Left lung (tissue), 10 donors: ENCODE data around the gene SCTR. TPM values are rescaled to one million over a fixed set of nuclear protein-coding genes. Genes with fewer than 3 reads are reported as not detected.

Experiments
- ATAC-seq: fragments of 200-7000 bp; cut with Tn5 transposase; one replicate; pipeline ENCODE4 v1.9.1; 2020; ENCODE audit warnings: moderate library complexity
- DNase-seq, 4 donors: peaks; one replicate each; pipeline ENCODE4 v3.0.0-alpha.2; 2013 to 2020
- H3K27ac ChIP-seq, 2 donors: fragments of 200-600 bp; sonication (generic) in 1 of 2; one replicate each; pipeline versions ENCODE4 v1.5.0 to v1.8.0; 2020 to 2021
- H3K27me3 ChIP-seq, 2 donors: fragments of 200-600 bp; sonication (generic) in 1 of 2; one replicate each; pipeline versions ENCODE4 v1.5.0 to v1.8.0; 2020 to 2021
- H3K36me3 ChIP-seq, 2 donors: fragments of 200-600 bp; sonication (generic) in 1 of 2; one replicate each; pipeline versions ENCODE4 v1.5.0 to v1.8.0; 2020 to 2021
- H3K4me1 ChIP-seq, 2 donors: fragments of 200-600 bp; one replicate each; pipeline ENCODE4 v1.8.0; 2021
- H3K4me3 ChIP-seq, 2 donors: fragments of 200-600 bp; sonication (generic) in 1 of 2; one replicate each; pipeline versions ENCODE4 v1.5.0 to v1.8.0; 2020 to 2021; ENCODE audit warnings: mild to moderate bottlenecking in 1 of 2
- H3K9me3 ChIP-seq, 2 donors: fragments of 200-600 bp; sonication (generic) in 1 of 2; one replicate each; pipeline versions ENCODE4 v1.5.0 to v1.8.0; 2020 to 2021
- intact Hi-C, 2 donors: fragments of 100-400 bp; cut with DNase I; formaldehyde crosslinking; loops; one replicate each; pipeline versions ENCODE4 v1.11.2 to v1.14.2; 2022
- polyA plus RNA-seq, 6 donors: library from polyadenylated mRNA; unstranded; fragments of 120-200 nt; gene quantifications; one replicate each; pipeline ENCODE4 v1.2.1, GENCODE V29; 2013; ENCODE audit not compliant: insufficient read length in 6 of 6
- total RNA-seq, 2 donors: library from RNA; stranded (reverse); fragmentation: NEBNext Ultra II Directional; extraction: Animal tissue kit (Norgen Biotek cat#: 25700); gene quantifications; one replicate each; pipeline ENCODE4 v1.2.1, GENCODE V29; 2021
- TF ChIP-seq, protein P1 (sequence below), 2 donors: fragments of 200-600 bp; sonication (generic) in 1 of 2; IDR thresholded peaks; one replicate each; pipeline versions ENCODE4 v1.5.0 to v1.8.0; 2021; ENCODE audit warnings: antibody characterized with exemption in 2 of 2
- donor health status: DM: no; HTN: yes; CAD: no.
- donor health status: DM: no; HTN: no; CAD: no.

The SCTR gene
- total and polyA plus RNA-seq, 8 donors, result 2.2 to 13.7 (median 8.0) TPM

DNA sequence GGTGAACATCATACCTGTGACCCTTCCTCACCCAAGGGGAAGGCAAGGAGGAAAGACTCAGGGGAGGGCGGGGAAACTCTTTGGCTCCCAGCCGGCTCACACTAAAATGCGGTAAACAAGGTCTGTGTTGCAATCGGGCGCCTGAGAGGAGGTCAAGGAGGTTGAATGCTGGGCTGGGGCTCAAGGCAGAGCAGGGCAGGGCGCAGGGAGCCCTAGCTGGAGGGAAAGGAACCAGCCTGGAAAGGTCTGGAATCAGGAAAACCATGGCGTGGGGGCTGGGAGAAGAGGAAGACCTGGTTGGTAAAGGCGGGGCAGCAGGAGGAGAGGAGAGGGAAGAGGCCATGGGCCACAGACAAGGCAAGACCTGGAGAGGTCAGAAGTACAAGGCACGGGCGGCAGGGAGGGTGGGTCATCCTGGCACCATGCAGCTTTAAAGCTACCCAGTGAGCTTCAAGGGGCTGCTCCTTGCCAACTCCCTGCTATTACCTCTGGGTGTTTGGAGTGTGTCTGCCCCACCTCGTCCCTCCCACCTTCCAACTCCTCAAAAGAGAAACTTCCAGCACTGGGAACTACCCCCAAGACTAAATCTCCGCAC, 97.4 kb downstream of the SCTR start:
- DNase-seq, result peak; percentile 46 to 87 (median 78)
- no peaks in the 10 kb centered on the region for H3K9me3 ChIP-seq
- peak overlapping the region; percentile 41 to 56 for H3K27ac ChIP-seq
- peak; percentile 76 for ATAC-seq
- peaks cover 28 to 61% of the 10 kb centered on the region in 2 donors for H3K4me1 ChIP-seq
- intact Hi-C loops, result no loop called here
- TF ChIP-seq, protein P1, sequence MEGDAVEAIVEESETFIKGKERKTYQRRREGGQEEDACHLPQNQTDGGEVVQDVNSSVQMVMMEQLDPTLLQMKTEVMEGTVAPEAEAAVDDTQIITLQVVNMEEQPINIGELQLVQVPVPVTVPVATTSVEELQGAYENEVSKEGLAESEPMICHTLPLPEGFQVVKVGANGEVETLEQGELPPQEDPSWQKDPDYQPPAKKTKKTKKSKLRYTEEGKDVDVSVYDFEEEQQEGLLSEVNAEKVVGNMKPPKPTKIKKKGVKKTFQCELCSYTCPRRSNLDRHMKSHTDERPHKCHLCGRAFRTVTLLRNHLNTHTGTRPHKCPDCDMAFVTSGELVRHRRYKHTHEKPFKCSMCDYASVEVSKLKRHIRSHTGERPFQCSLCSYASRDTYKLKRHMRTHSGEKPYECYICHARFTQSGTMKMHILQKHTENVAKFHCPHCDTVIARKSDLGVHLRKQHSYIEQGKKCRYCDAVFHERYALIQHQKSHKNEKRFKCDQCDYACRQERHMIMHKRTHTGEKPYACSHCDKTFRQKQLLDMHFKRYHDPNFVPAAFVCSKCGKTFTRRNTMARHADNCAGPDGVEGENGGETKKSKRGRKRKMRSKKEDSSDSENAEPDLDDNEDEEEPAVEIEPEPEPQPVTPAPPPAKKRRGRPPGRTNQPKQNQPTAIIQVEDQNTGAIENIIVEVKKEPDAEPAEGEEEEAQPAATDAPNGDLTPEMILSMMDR (IDR thresholded peaks at IDR 0.05), result no peak
- H3K36me3 ChIP-seq, result no peaks in the 10 kb centered on the region
- H3K27me3 ChIP-seq, result peaks cover 0 to 32% of the 10 kb centered on the region in 2 donors
- no peak overlapping the region for H3K4me3 ChIP-seq

DNA sequence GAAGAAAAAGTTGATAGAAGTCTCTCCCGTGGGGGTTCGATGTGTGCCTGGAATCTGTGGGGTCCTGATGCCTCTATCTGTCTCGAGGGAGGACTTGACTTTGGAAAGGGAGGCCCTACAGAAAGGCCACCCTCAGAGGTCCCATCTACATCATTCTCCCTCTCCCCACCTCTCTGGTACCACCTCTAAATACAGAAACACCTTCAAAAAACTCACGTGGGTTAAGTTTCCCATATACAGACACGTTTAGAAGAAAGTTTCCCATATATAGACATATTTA, 97.9 kb downstream of the SCTR start:
- ATAC-seq, result no peak
- Histone ChIP-seq H3K27ac (no peak overlapping the region), H3K4me1 (peaks cover 28 to 55% of the 10 kb centered on the region in 2 donors)

DNA sequence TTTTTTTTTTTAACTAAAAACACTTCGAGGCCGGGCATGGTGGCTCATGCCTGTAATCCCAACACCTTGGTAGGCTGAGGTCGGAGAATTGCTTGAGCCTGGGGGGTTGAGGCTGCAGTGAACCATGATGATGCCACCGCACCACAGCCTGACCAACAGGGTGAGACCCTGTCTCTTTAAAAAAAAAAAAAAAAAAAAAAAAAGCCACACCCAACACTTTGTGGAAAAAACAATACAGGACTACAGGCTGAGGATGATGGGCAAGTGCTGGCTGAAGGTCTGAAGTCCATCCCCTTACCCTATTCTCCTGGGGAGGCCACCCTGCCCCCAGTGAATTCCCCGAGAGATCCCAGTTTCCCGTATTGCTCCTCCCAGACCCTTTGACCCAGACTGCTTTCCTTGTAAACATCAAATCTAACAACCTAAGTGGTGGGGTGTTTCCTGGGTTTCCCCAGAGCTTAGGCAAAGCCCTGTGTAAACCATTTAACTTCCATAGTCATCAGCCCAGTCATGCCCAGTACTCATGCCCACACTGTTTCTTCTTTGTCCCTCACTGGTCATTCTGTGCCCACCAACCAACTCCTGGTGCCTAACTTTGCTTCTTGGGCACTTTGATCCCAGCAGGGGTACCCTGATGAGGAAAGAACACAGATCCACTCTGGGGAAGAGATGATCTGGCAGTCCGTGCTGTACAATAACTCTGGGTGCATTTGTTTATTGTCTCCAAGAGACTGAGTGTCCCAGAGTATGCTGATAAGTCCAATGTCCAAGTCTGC, 98.5 kb downstream of the SCTR start:
- Histone ChIP-seq H3K9me3 (no peaks in the 10 kb centered on the region), H3K4me3 (no peak overlapping the region), H3K27me3 (peaks cover 0 to 21% of the 10 kb centered on the region in 2 donors), H3K36me3 (no peaks in the 10 kb centered on the region), H3K27ac (no peak overlapping the region), H3K4me1 (peaks cover 28 to 50% of the 10 kb centered on the region in 2 donors)
- TF ChIP-seq, protein P1 (IDR thresholded peaks at IDR 0.05), result no peak
- intact Hi-C loops, result no loop called here
- DNase-seq (no peak), ATAC-seq (peak; percentile 39)

More for the DNA sequence above, 97.9 kb downstream of the SCTR start:
- intact Hi-C loops, result no loop called here
- DNase-seq, result no peak
- Histone ChIP-seq H3K4me3 (no peak overlapping the region), H3K27me3 (peaks cover 0 to 26% of the 10 kb centered on the region in 2 donors), H3K36me3 (no peaks in the 10 kb centered on the region), H3K9me3 (no peaks in the 10 kb centered on the region)
- TF ChIP-seq, protein P1 (IDR thresholded peaks at IDR 0.05), result no peak

DNA sequence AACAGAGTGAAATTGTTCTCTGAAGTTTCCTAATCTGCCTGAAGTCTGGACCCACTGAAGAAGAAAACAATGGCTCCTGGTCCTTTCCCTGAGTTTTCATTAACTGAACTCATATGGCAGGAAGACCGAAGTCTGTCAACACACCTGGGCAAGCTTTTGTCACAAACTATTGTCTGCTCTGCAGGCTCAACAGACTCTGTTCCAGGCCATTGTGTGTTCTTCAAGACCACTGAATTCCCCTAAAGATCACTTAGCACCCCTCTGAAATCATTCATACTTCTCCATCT, 99.2 kb downstream of the SCTR start:
- peaks cover 0 to 14% of the 10 kb centered on the region in 2 donors for H3K27me3 ChIP-seq
- no peak overlapping the region for H3K4me3 ChIP-seq
- H3K27ac ChIP-seq, result no peak overlapping the region
- no peak for DNase-seq
- H3K4me1 ChIP-seq, result peaks cover 23 to 43% of the 10 kb centered on the region in 2 donors
- TF ChIP-seq, protein P1 (IDR thresholded peaks at IDR 0.05), result no peak
- H3K36me3 ChIP-seq, result no peaks in the 10 kb centered on the region
- ATAC-seq, result no peak
- intact Hi-C loops, result no loop called here
- H3K9me3 ChIP-seq, result no peaks in the 10 kb centered on the region

DNA sequence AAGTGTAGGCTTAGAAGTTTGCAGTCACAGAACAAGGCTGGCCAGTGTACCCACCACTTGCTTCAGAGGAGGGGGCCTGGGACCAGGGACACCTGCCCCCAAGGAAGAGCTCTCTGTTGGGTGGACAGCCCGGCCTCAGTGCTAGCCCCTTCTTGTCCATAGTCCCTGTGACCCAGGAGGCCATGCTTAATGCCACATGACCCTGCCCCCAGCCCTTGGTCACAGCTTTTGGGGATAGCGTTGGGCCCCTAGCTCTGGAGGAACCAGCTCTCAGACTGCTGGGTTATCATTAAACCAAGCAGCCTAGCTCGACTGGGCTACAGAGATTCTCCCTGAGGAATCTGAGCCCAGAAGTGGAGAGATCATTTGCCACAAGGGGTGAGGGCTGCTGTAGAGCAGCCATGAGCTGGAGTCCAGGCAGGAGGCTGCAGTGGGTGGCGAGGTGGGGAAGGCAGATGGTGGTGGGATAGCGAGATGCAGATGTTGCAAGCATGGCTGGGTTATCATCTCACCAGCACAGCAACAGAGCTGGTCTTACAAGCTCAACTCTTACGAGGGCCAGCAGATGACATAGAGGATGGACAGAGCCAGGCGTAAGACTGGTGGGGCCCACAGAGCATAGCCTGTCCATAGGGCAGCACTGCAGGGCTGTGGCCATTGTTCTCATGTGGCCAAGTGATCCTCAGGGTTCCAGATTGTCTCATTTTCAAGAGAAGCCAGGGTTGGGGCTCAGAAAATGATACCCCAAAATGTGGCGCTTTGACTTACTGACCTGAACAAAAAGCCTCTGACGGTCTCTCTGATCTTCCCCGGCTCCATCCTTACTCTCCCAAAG, 99.8 kb downstream of the SCTR start:
- no peaks in the 10 kb centered on the region for H3K36me3 ChIP-seq
- no peak overlapping the region for H3K27ac ChIP-seq
- H3K4me1 ChIP-seq, result peaks cover 20 to 38% of the 10 kb centered on the region in 2 donors
- TF ChIP-seq, protein P1 (IDR thresholded peaks at IDR 0.05), result no peak
- no peaks in the 10 kb centered on the region for H3K9me3 ChIP-seq
- no peak overlapping the region for H3K4me3 ChIP-seq
- DNase-seq (no peak), ATAC-seq (no peak)
- H3K27me3 ChIP-seq, result peaks cover 0 to 11% of the 10 kb centered on the region in 2 donors
- intact Hi-C loops, result no loop called here
